Sigmoid colon (tissue), 4 donors: ENCODE results near the gene MRPS27.
"Not testable (repeated sequence)": the region's sequence is repeated elsewhere in the genome, so short reads cannot be mapped to it uniquely, and the experiment has no call there.

Experiments used
- EP300 ChIP-seq, 4 donors: sonication (generic); formaldehyde crosslinking; IDR thresholded peaks; one replicate each; pipeline ENCODE4 v1.6.1; 2017; ENCODE audit warnings: antibody characterized with exemption in 4 of 4
- POLR2A ChIP-seq, 2 donors: fragments of 450-650 bp; IDR thresholded peaks; one replicate each; pipeline ENCODE4 v1.6.1; 2016; ENCODE audit warnings: antibody characterized with exemption in 2 of 2, mild to moderate bottlenecking in 2 of 2, moderate library complexity in 2 of 2
- POLR2AphosphoS5 ChIP-seq, 4 donors: sonication (generic); formaldehyde crosslinking; IDR thresholded peaks; one replicate each; pipeline ENCODE4 v1.6.1; 2017; ENCODE audit warnings: antibody characterized with exemption in 4 of 4
- TF ChIP-seq, protein P1 (sequence below), 4 experiments: fragments of 450-650 bp in 3 of 4; fragments of 200-600 bp in 1 of 4; IDR thresholded peaks; one replicate each; pipeline ENCODE4 v1.5.1; 2016 to 2019; ENCODE audit warnings: antibody characterized with exemption in 4 of 4, mild to moderate bottlenecking in 3 of 4, moderate library complexity in 2 of 4

GRCh38 chr5:72319435-72319975 is 535 bp downstream of the MRPS27 start:
- not testable (repeated sequence) for TF ChIP-seq POLR2A, EP300, POLR2AphosphoS5 (IDR thresholded peaks at IDR 0.05)
- TF ChIP-seq, protein P1, sequence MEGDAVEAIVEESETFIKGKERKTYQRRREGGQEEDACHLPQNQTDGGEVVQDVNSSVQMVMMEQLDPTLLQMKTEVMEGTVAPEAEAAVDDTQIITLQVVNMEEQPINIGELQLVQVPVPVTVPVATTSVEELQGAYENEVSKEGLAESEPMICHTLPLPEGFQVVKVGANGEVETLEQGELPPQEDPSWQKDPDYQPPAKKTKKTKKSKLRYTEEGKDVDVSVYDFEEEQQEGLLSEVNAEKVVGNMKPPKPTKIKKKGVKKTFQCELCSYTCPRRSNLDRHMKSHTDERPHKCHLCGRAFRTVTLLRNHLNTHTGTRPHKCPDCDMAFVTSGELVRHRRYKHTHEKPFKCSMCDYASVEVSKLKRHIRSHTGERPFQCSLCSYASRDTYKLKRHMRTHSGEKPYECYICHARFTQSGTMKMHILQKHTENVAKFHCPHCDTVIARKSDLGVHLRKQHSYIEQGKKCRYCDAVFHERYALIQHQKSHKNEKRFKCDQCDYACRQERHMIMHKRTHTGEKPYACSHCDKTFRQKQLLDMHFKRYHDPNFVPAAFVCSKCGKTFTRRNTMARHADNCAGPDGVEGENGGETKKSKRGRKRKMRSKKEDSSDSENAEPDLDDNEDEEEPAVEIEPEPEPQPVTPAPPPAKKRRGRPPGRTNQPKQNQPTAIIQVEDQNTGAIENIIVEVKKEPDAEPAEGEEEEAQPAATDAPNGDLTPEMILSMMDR (IDR thresholded peaks at IDR 0.05), result not testable (repeated sequence)
